ENCODE results near the gene CKAP2.
"Not testable (repeated sequence)": the region's sequence is repeated elsewhere in the genome, so short reads cannot be mapped to it uniquely, and the experiment has no call there.

Gene CKAP2

GRCh38 chr13:52450793-52451116, 4.5 kb upstream of the CKAP2 start:
- FAIRE-seq (no peak), DNase-seq (ENCODE audit: insufficient read length, low spot score) (no peak)

DNA sequence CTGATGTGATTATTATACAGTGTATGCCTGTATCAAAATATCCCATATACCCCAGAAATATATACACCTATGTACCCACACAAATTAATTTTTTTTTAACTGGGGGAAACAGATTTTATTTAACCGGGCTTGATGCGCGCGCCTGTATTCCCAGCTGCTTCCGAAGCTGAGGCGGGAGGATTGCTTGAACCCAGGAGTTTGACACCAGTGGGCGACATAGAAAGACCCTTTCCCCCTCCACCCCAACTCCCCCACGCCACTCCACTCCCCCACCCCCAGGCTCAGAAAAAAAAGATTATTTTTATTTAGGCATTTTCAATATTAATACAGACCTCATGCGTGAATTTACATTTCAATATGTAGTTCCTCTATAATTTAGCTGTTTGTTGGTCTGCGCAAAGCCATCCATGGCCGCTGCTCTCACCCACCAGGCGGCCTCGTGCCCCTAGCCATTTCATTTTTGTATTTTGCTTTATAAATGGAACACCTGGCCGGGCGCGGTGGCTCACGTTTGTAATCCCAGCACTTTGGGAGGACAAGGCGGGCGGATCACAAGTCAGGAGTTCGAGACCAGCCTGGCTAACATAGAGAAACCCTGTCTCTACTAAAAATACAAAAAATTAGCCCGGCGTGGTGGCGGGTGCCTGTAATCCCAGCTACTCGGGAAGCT, 4.0 kb upstream of the CKAP2 start:
- FAIRE-seq (no peak), DNase-seq (ENCODE audit: insufficient read length, low spot score) (no peak)

GRCh38 chr13:52452470-52452869, 2.8 kb upstream of the CKAP2 start:
- no peak for DNase-seq (ENCODE audit: insufficient read length, low spot score)
- no peak for FAIRE-seq

DNA sequence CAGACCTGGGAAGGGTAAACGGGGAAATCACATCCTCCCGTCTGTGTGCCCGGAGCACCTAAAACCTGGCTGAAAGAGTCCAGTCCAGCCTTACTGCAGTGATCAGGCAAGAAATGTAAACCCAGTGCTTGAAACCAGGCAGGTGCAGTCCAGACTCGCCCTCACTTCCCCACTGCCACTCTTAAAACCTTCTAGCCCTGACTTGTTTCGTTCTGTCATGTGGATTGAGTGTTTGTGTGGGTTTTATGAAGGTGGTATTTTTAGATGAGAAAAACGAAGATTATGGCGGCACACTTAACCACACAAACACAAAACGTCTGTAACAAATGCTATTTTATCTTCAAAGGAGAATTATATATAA, 839 bp upstream of the CKAP2 start:
- DNase-seq (ENCODE audit: insufficient read length, low spot score) (no peak), FAIRE-seq (no peak)

DNA sequence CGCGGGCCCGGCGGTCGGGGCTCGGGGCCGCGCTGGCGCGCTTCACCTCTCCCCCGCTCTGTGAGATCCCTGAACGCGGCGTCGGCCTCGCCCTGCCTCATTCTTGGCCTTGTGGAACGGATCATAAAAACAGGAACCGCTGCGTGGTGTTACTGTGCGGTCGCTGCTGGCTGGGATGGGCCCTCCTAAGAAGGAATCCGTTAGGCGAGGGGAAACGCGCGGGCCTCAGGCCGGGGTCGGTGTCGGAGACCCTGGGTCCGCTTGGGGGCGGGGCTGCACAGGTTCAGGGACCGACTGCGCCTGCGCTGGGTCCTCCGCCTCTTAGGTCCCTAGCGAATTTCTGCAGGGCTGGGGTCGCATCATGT, 381 bp downstream of the CKAP2 start:
- FAIRE-seq (no peak), DNase-seq (ENCODE audit: insufficient read length, low spot score) (peak; percentile 51)

GRCh38 chr13:52459668-52460067, 4.4 kb downstream of the CKAP2 start:
- no peak for DNase-seq (ENCODE audit: insufficient read length, low spot score)
- FAIRE-seq: no peak

DNA sequence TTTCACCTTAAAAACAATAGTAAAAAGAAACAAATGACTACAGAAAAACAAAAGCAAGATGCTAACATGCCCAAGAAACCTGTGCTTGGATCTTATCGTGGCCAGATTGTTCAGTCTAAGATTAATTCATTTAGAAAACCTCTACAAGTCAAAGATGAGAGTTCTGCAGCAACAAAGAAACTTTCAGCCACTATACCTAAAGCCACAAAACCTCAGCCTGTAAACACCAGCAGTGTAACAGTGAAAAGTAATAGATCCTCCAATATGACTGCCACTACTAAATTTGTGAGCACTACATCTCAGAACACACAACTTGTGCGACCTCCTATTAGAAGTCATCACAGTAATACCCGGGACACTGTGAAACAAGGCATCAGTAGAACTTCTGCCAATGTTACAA, 6.0 kb downstream of the CKAP2 start:
- DNase-seq (ENCODE audit: insufficient read length, low spot score): no peak
- no peak for FAIRE-seq

- DNase-seq (ENCODE audit: insufficient read length, low spot score) (no peak), FAIRE-seq (no peak)
Observed at GRCh38 chr13:52463526-52463925, 8.2 kb downstream of the CKAP2 start.

DNA sequence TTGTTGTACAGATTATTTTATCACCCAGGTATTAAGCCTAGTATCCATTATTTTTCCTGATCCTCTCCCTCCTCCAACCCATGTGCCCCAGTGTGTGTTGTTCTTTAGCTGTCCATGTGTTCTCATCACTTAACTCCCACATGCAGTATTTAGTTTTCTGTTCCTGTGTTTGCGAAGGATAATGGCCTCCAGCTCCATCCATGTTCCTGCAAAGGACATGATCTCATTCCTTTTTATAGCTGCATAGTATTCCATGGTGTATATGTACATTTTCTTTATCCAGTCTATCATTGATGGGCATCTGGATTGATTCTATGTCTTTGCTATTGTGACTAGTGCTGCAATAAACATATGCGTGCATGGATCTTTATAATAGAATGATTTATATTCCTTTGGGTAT, 13.2 kb downstream of the CKAP2 start:
- not testable (repeated sequence) for FAIRE-seq; DNase-seq (ENCODE audit: insufficient read length, low spot score)

GRCh38 chr13:52480677-52481428, 25.6 kb downstream of the CKAP2 start:
- not testable (repeated sequence) for FAIRE-seq; DNase-seq (ENCODE audit: insufficient read length, low spot score)

- FAIRE-seq; DNase-seq (ENCODE audit: insufficient read length, low spot score): not testable (repeated sequence)
Observed at GRCh38 chr13:52487078-52487477, 31.8 kb downstream of the CKAP2 start.

DNA sequence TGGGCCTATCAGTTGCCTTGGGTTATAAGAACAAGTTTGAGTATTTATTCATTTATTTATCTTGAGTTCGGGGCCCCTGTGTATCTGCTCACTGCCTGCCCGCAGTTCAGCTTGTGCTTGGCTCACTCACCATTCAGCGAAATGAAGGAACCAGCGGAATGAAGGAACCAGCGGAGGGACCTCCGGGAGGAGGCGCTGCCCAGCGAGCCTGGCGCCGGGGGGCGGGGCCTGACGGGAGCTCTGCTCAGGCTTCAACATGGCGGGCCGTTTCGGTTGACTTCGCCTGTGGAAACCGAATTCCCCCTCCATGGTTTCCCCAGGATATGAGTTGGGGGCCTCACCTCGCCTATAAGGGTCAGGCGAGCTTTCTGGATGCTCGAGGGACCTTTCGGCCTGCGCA, 33.5 kb downstream of the CKAP2 start:
- not testable (repeated sequence) for DNase-seq (ENCODE audit: insufficient read length, low spot score); FAIRE-seq

- FAIRE-seq: not testable (repeated sequence)
Observed at GRCh38 chr13:52491015-52491414, 35.7 kb downstream of the CKAP2 start.

GRCh38 chr13:52494241-52494640, 39.0 kb downstream of the CKAP2 start:
- not testable (repeated sequence) for FAIRE-seq; DNase-seq (ENCODE audit: insufficient read length, low spot score)

More at GRCh38 chr13:52491015-52491414, 35.7 kb downstream of the CKAP2 start:
- not testable (repeated sequence) for DNase-seq (ENCODE audit: insufficient read length, low spot score)

GRCh38 chr13:52497979-52498378, 42.7 kb downstream of the CKAP2 start:
- not testable (repeated sequence) for FAIRE-seq; DNase-seq (ENCODE audit: insufficient read length, low spot score)

DNA sequence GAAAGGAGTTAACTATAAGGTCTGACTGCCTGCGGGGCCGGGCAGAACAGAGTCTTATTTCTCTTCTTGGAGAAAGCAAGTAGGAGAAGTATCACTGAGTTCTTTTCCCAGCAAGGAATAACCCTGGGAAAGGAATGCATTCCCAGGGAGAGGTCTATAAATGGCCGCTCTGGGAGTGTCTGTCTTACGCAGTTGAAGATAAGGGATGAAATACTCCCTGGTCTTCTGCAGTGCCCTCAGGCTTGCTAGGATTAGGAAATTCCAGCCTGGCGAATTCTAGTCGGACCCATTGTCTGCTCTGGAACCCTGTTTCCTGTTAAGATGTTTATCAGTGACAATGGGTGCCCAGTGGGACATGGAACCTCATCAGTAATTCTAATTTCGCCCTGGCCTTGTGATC, 47.0 kb downstream of the CKAP2 start:
- DNase-seq (ENCODE audit: insufficient read length, low spot score); FAIRE-seq: not testable (repeated sequence)

GRCh38 chr13:52505843-52506242, 50.6 kb downstream of the CKAP2 start:
- not testable (repeated sequence) for FAIRE-seq; DNase-seq (ENCODE audit: insufficient read length, low spot score)

DNA sequence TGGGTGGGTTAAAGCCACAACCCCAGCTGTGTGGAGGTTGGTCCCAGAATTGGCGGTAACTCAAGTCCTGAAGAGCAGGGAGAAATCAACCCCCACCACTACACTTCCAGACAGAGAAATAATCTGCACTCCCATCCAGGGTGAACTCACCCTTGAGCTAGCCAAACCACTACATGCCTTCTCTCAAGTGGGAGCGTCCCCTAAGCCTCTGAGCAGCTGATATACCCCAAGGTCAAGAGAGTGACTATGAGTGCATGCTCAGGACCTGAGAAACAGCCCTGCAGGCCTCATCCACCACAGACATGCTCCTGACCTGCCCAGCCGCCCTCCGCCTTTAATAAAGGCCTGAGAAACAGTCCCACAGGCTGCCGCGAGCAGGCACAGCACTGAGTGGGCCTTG, 54.3 kb downstream of the CKAP2 start:
- not testable (repeated sequence) for DNase-seq (ENCODE audit: insufficient read length, low spot score); FAIRE-seq

GRCh38 chr13:52510221-52510797, 55.0 kb downstream of the CKAP2 start:
- not testable (repeated sequence) for DNase-seq (ENCODE audit: insufficient read length, low spot score); FAIRE-seq

- not testable (repeated sequence) for FAIRE-seq; DNase-seq (ENCODE audit: insufficient read length, low spot score)
Observed at GRCh38 chr13:52511598-52511997, 56.3 kb downstream of the CKAP2 start.

GRCh38 chr13:52513957-52514596, 58.8 kb downstream of the CKAP2 start:
- DNase-seq (ENCODE audit: insufficient read length, low spot score); FAIRE-seq: not testable (repeated sequence)

All from HTR-8/SVneo (cell line).